Measurements from ENCODE around the gene RABGEF1. TPM values are rescaled to one million over a fixed set of nuclear protein-coding genes. Genes with fewer than 3 reads are reported as not detected.
A peak's percentile ranks its signal among the peaks of the same experiment; 100 is the strongest.

RABGEF1 gene
- total and polyA plus RNA-seq, 9 of the 15 experiments (the other 6 are each of a cell fraction or from before 2014, with no cell fraction given), result 7.0 to 29.3 (median 20.5) TPM

- TF ChIP-seq HLTF (IDR thresholded peaks at IDR 0.05) (no peak), FOXM1 (IDR thresholded peaks at IDR 0.05; ENCODE audit: low read depth) (no peak), FOXM1 (CRISPR knock-in tag; IDR thresholded peaks at IDR 0.05; ENCODE audit: low read depth) (peak; percentile 82; the same call in 1 of the 2 replicates), ZNF518B (CRISPR knock-in tag; IDR thresholded peaks at IDR 0.05) (no peak), HNRNPUL1 (IDR thresholded peaks at IDR 0.05; ENCODE audit: low read length) (no peak), USF2 (CRISPR knock-in tag; IDR thresholded peaks at IDR 0.05) (no peak), GTF2B (IDR thresholded peaks at IDR 0.05; ENCODE audit: extremely low read depth, insufficient read length) (no peak), KDM2B (CRISPR knock-in tag; IDR thresholded peaks at IDR 0.05) (no peak), TCF3 (CRISPR knock-in tag; IDR thresholded peaks at IDR 0.05) (peak; percentile 17; the same call in 1 of the 2 replicates), DLX4 (CRISPR knock-in tag; IDR thresholded peaks at IDR 0.05) (no peak), EHMT2 (IDR thresholded peaks at IDR 0.05) (no peak)
- TF ChIP-seq, protein P1, sequence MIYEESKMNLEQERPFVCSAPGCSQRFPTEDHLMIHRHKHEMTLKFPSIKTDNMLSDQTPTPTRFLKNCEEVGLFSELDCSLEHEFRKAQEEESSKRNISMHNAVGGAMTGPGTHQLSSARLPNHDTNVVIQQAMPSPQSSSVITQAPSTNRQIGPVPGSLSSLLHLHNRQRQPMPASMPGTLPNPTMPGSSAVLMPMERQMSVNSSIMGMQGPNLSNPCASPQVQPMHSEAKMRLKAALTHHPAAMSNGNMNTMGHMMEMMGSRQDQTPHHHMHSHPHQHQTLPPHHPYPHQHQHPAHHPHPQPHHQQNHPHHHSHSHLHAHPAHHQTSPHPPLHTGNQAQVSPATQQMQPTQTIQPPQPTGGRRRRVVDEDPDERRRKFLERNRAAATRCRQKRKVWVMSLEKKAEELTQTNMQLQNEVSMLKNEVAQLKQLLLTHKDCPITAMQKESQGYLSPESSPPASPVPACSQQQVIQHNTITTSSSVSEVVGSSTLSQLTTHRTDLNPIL (CRISPR knock-in tag; IDR thresholded peaks at IDR 0.05), result no peak
- TF ChIP-seq, protein P2, sequence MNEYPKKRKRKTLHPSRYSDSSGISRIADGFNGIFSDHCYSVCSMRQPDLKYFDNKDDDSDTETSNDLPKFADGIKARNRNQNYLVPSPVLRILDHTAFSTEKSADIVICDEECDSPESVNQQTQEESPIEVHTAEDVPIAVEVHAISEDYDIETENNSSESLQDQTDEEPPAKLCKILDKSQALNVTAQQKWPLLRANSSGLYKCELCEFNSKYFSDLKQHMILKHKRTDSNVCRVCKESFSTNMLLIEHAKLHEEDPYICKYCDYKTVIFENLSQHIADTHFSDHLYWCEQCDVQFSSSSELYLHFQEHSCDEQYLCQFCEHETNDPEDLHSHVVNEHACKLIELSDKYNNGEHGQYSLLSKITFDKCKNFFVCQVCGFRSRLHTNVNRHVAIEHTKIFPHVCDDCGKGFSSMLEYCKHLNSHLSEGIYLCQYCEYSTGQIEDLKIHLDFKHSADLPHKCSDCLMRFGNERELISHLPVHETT (CRISPR knock-in tag; conservative IDR thresholded peaks at IDR 0.05 in 1 of 2, IDR thresholded peaks at IDR 0.05 in 1 of 2), result peak in 1 of 2 experiments; percentile 47; a peak in 1 of 4 replicates
- TF ChIP-seq, protein P3, sequence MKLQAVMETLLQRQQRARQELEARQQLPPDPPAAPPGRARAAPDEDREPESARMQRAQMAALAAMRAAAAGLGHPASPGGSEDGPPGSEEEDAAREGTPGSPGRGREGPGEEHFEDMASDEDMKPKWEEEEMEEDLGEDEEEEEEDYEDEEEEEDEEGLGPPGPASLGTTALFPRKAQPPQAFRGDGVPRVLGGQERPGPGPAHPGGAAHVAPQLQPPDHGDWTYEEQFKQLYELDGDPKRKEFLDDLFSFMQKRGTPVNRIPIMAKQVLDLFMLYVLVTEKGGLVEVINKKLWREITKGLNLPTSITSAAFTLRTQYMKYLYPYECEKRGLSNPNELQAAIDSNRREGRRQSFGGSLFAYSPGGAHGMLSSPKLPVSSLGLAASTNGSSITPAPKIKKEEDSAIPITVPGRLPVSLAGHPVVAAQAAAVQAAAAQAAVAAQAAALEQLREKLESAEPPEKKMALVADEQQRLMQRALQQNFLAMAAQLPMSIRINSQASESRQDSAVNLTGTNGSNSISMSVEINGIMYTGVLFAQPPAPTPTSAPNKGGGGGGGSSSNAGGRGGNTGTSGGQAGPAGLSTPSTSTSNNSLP (IDR thresholded peaks at IDR 0.05; ENCODE audit: borderline replicate concordance, low read depth, low read length), result no peak
These were observed 104.2 kb downstream of the RABGEF1 start (continued) for GRCh38 chr7:66844552-66845378.
